Sciatic nerve (tissue), 2 donors: ENCODE data around the gene IFNK. TPM values are rescaled to one million over a fixed set of nuclear protein-coding genes. Genes with fewer than 3 reads are reported as not detected.

Experiments
- ATAC-seq: fragments of 200-7000 bp; cut with Tn5 transposase; one replicate; pipeline ENCODE4 v1.9.1; 2020; ENCODE audit warnings: mild to moderate bottlenecking, moderate library complexity
- DNase-seq: peaks from one replicate; pipeline ENCODE4 v3.0.0-alpha.2; 2020; ENCODE audit warnings: low spot score
- intact Hi-C: fragments of 100-400 bp; cut with DNase I; formaldehyde crosslinking; loops from one replicate; pipeline ENCODE4 v1.14.2; 2022
- total RNA-seq: library from RNA; stranded (reverse); fragmentation: NEBNext Ultra II Directional; extraction: Animal tissue kit (Norgen Biotek cat#: 25700); gene quantifications from one replicate; pipeline ENCODE4 v1.2.1, GENCODE V29; 2021
- donor health status: DM: no; HTN: no; CAD: no.
- donor health status: DM: no; HTN: no; CAD: no.

Gene IFNK
- total RNA-seq, 1 donor from 2014 or later: not detected

GRCh38 chr9:27563738-27564430, 39.8 kb downstream of the IFNK start:
- ATAC-seq (no peak), DNase-seq (no peak)
- intact Hi-C loops: no loop called here

- DNase-seq (no peak), ATAC-seq (no peak)
- intact Hi-C loops: no loop called here
These were observed 40.6 kb downstream of the IFNK start for GRCh38 chr9:27564670-27565069.

- intact Hi-C loops: no loop called here
- no peak for ATAC-seq
- DNase-seq: no peak
These were observed 41.6 kb downstream of the IFNK start for GRCh38 chr9:27565696-27566095.

GRCh38 chr9:27566118-27566517, 42.0 kb downstream of the IFNK start:
- intact Hi-C loops: no loop called here

GRCh38 chr9:27569406-27569805, 45.3 kb downstream of the IFNK start:
- DNase-seq: no peak
- no peak for ATAC-seq
- intact Hi-C loops: no loop called here

More at GRCh38 chr9:27566118-27566517, 42.0 kb downstream of the IFNK start:
- DNase-seq (no peak), ATAC-seq (no peak)

- no peak for DNase-seq
- ATAC-seq: no peak
- intact Hi-C loops: no loop called here
These were observed 46.9 kb downstream of the IFNK start for GRCh38 chr9:27571011-27571410.

- ATAC-seq (no peak), DNase-seq (no peak)
- intact Hi-C loops: no loop called here
These were observed 48.0 kb downstream of the IFNK start for GRCh38 chr9:27572061-27572460.

- no peak for DNase-seq
- peak; percentile 49 for ATAC-seq
- intact Hi-C loops: no loop called here
These were observed 48.5 kb downstream of the IFNK start for GRCh38 chr9:27572566-27572917.

- ATAC-seq (peak; percentile 94), DNase-seq (peak; percentile 87)
- intact Hi-C loops: no loop called here
These were observed 49.0 kb downstream of the IFNK start, which contains the start of gene C9orf72 for GRCh38 chr9:27572918-27573633. C9orf72 (minus strand) TSS chr9:27573481; CDS start chr9:27567120, 6,361 bp downstream.

GRCh38 chr9:27573634-27574590, 49.8 kb downstream of the IFNK start:
- intact Hi-C loops: no loop called here
- peak; percentile 96 for DNase-seq
- peak; percentile 96 for ATAC-seq

Other genes starting within 250 kb of the IFNK start
- gene EQTN, start 227.1 kb upstream of the IFNK start, total RNA-seq: 0.49 TPM
- gene MOB3B, start 5.5 kb downstream of the IFNK start, total RNA-seq: 14.9 TPM
- 23.2 TPM for gene C9orf72, start 49.2 kb downstream of the IFNK start, total RNA-seq